ENCODE measurements around the gene TRAPPC8.
"Not testable (repeated sequence)": the region's sequence is repeated elsewhere in the genome, so short reads cannot be mapped to it uniquely, and the experiment has no call there.

Gene TRAPPC8

DNA sequence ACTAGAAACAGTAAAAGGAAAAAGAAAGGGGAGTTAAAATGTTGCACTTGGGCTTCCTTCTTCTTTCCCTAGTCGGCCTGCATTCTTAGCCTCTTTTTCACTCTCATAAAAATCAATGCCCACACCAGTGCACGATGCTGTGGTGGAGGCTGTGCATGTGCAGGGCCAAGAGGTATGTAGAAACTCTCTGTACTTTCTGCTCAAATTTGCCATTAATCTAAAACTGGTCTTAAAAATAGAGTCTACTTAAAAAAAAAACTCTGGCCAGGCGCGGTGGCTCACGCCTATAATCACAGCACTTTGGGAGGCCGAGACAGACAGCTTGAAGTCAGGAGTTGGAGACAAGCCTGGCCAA is 11.1 kb downstream of the TRAPPC8 start:
- no peak for DNase-seq (ENCODE audit: extremely low read depth, low read depth)
- TF ChIP-seq, protein P1, sequence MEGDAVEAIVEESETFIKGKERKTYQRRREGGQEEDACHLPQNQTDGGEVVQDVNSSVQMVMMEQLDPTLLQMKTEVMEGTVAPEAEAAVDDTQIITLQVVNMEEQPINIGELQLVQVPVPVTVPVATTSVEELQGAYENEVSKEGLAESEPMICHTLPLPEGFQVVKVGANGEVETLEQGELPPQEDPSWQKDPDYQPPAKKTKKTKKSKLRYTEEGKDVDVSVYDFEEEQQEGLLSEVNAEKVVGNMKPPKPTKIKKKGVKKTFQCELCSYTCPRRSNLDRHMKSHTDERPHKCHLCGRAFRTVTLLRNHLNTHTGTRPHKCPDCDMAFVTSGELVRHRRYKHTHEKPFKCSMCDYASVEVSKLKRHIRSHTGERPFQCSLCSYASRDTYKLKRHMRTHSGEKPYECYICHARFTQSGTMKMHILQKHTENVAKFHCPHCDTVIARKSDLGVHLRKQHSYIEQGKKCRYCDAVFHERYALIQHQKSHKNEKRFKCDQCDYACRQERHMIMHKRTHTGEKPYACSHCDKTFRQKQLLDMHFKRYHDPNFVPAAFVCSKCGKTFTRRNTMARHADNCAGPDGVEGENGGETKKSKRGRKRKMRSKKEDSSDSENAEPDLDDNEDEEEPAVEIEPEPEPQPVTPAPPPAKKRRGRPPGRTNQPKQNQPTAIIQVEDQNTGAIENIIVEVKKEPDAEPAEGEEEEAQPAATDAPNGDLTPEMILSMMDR (IDR thresholded peaks at IDR 0.05; ENCODE audit: low read depth, low read length) = no peak

DNA sequence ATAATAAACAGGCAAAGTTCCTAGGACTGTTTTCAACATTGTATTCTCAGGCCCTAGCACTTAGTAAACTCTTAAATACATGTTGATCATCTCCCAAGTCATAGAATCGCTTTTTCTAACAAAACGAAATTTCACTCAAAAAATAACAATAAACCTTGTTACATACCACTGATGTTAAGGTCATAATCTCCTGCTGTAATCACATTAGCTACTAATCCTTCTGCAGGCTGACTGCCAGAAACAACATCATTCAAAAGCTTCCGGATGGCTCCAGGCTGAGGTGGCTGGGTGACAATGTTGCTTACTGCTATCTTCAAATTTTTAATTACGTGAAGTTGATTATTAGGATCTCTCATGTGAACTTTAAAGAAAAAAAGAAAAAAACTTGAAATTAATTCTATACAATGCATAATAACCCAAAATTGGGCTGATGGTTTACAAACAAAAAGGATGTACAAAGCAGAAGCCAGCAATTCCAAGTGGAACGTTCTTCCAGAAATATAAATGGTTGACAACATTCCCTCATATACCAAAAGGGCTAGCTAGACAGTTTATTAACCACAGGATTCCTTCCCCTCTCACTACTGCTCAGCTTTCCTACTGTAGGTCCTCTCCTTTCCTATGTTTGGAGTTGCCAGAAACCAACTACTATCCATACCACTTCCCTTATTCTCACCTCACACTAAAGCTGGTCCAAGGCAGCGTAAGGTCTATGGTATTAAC is 11.6 kb downstream of the TRAPPC8 start:
- TF ChIP-seq, protein P1 (IDR thresholded peaks at IDR 0.05; ENCODE audit: low read depth, low read length) = no peak
- no peak for DNase-seq (ENCODE audit: extremely low read depth, low read depth)

GRCh38 chr18:31929273-31929672 is 13.7 kb downstream of the TRAPPC8 start:
- TF ChIP-seq, protein P1 (IDR thresholded peaks at IDR 0.05; ENCODE audit: low read depth, low read length) = no peak
- DNase-seq (ENCODE audit: extremely low read depth, low read depth) = no peak

GRCh38 chr18:31926988-31927387 is 15.9 kb downstream of the TRAPPC8 start:
- DNase-seq (ENCODE audit: extremely low read depth, low read depth) = not testable (repeated sequence)

DNA sequence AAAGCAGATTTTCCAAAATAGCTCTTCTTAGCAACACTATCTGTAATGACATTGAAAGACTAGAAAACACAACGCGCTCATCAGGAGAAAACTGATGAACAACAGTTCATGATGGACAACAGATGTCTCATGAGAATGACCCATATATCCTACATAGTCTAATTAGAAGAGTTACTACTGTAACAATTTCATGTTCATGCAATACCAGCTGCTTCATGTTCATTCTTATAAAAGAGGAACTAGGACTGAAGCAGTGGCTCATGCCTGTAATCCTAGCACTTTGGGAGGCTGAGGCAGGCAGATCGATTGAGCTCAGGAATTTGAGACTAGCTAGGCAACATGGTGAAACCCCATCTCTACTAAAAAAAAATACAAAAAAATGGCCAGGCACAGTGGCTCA is 22.7 kb downstream of the TRAPPC8 start:
- DNase-seq (ENCODE audit: extremely low read depth, low read depth) = no peak

DNA sequence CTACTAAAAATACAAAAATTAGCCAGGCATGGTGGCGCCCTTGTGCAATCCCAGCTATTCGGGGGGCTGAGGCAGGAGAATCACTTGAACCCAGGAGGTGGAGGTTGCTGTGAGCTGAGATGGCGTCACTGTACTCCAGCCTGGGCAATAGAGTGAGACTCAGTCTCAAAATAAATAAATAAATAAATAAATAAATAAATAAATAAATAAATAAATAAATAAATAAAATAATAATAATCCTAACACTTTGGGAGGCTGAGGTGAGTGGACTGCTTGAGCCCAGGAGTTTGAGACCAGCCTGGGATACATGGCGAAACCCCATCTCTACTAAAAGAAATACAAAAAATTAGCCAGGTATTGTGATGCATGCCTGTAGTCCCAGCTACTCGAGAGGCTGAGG is 23.6 kb downstream of the TRAPPC8 start:
- not testable (repeated sequence) for DNase-seq (ENCODE audit: extremely low read depth, low read depth)

More for the DNA sequence above, 22.7 kb downstream of the TRAPPC8 start:
- TF ChIP-seq, protein P1 (IDR thresholded peaks at IDR 0.05; ENCODE audit: low read depth, low read length) = no peak

DNA sequence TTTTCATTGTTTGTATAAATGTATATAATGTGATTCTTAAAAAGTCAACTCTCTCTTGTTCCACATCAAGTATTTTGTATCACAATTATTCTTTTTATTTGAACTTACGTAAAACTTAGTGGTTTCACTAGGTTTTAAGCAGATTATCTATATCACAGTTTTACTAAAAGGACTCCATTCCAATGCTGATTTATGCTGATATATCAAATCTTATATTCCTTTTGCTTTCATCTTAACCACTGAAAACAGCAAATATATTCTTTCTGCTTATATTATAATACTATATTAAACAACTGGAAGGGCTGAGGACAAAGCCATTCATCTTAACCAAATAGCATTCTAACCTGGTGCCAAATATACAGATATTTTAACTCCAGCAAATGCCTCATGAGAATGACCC is 24.2 kb downstream of the TRAPPC8 start:
- TF ChIP-seq, protein P1 (IDR thresholded peaks at IDR 0.05; ENCODE audit: low read depth, low read length) = no peak
- no peak for DNase-seq (ENCODE audit: extremely low read depth, low read depth)

- TF ChIP-seq, protein P1 (IDR thresholded peaks at IDR 0.05; ENCODE audit: low read depth, low read length) = no peak
- DNase-seq (ENCODE audit: extremely low read depth, low read depth) = no peak
Observed at GRCh38 chr18:31901063-31901462, 41.9 kb downstream of the TRAPPC8 start.

GRCh38 chr18:31899771-31900170 is 43.2 kb downstream of the TRAPPC8 start:
- not testable (repeated sequence) for DNase-seq (ENCODE audit: extremely low read depth, low read depth)
